GM23338 (cell line): Measurements from ENCODE around the gene ZNF224. TPM values are rescaled to one million over a fixed set of nuclear protein-coding genes. Genes with fewer than 3 reads are reported as not detected.

Experiments
- ATAC-seq: fragments of 200-7000 bp; cut with Tn5 transposase; 3 replicates; pipeline ENCODE4 v1.9.1; 2020
- DNase-seq: peaks from one replicate; pipeline ENCODE4 v3.0.0-alpha.2; 2015; ENCODE audit warnings: low spot score
- H2AFZ ChIP-seq: fragments of 200-600 bp; sonication (generic); 2 replicates; pipeline ENCODE4 v1.8.0; 2016; ENCODE audit warnings: antibody characterized with exemption, mild to moderate bottlenecking, moderate library complexity
- H3F3A ChIP-seq: fragments of 200-600 bp; sonication (generic); replicated peaks from 2 replicates; pipeline ENCODE4 v1.8.0; 2017; ENCODE audit warnings: antibody characterized with exemption, mixed run types, low read depth
- H3K27ac ChIP-seq: fragments of 200-600 bp; sonication (generic); 2 replicates; pipeline ENCODE4 v1.6.1; 2016; ENCODE audit warnings: low read depth
- H3K27me3 ChIP-seq: fragments of 200-600 bp; sonication (generic); 2 replicates; pipeline ENCODE4 v1.8.0; 2016; ENCODE audit warnings: mild to moderate bottlenecking, mixed run types, moderate library complexity; ENCODE audit not compliant: insufficient read depth
- H3K36me3 ChIP-seq: fragments of 200-600 bp; sonication (generic); 2 replicates; pipeline ENCODE4 v1.8.0; 2016; ENCODE audit warnings: mild to moderate bottlenecking; ENCODE audit not compliant: insufficient read depth
- H3K4me1 ChIP-seq: fragments of 200-600 bp; sonication (generic); 2 replicates; pipeline ENCODE4 v1.8.0; 2016; ENCODE audit warnings: mild to moderate bottlenecking, moderate library complexity; ENCODE audit not compliant: insufficient read depth
- H3K4me2 ChIP-seq: fragments of 200-600 bp; sonication (generic); 2 replicates; pipeline ENCODE4 v1.7.1; 2017; ENCODE audit warnings: mixed run types
- H3K4me3 ChIP-seq: fragments of 200-600 bp; sonication (generic); 2 replicates; pipeline ENCODE4 v1.6.1; 2016; ENCODE audit warnings: mixed run types
- H3K79me2 ChIP-seq: fragments of 200-600 bp; sonication (generic); replicated peaks from 2 replicates; pipeline ENCODE4 v1.8.0; 2017; ENCODE audit warnings: mild to moderate bottlenecking; ENCODE audit not compliant: insufficient read depth
- H3K9me2 ChIP-seq: fragments of 200-600 bp; sonication (generic); 2 replicates; pipeline ENCODE4 v1.8.0; 2017; ENCODE audit not compliant: insufficient read depth
- H4K20me1 ChIP-seq: fragments of 200-600 bp; sonication (generic); replicated peaks from 2 replicates; pipeline ENCODE4 v1.8.0; 2017; ENCODE audit warnings: mild to moderate bottlenecking; ENCODE audit not compliant: insufficient read depth
- H3K27ac Mint-ChIP-seq: 2 replicates; pipeline ENCODE4 v1.8.0; 2020; ENCODE audit warnings: inconsistent platforms, mild to moderate bottlenecking, moderate library complexity, mixed read lengths
- H3K27me3 Mint-ChIP-seq: 3 replicates; pipeline ENCODE4 v1.8.0; 2022; ENCODE audit warnings: low read depth, mild to moderate bottlenecking, moderate library complexity, mixed read lengths, inconsistent platforms; ENCODE audit not compliant: insufficient read depth, poor library complexity
- H3K36me3 Mint-ChIP-seq: 3 replicates; pipeline ENCODE4 v1.8.0; 2021; ENCODE audit warnings: low read depth, mild to moderate bottlenecking, inconsistent platforms, moderate library complexity, mixed read lengths
- H3K4me1 Mint-ChIP-seq: 3 replicates; pipeline ENCODE4 v1.8.0; 2020; ENCODE audit warnings: mild to moderate bottlenecking, inconsistent platforms, mixed read lengths
- H3K4me3 Mint-ChIP-seq: 3 replicates; pipeline ENCODE4 v1.8.0; 2021; ENCODE audit warnings: moderate library complexity, mild to moderate bottlenecking, inconsistent platforms, mixed read lengths
- H3K9me3 Mint-ChIP-seq: 3 replicates; pipeline ENCODE4 v1.8.0; 2020; ENCODE audit warnings: moderate library complexity, mild to moderate bottlenecking, inconsistent platforms, mixed read lengths
- CREB1 ChIP-seq: fragments of 250-450 bp; sonication (Bioruptor Pico); IDR thresholded peaks from 2 replicates; pipeline ENCODE4 v1.5.0; 2020; ENCODE audit warnings: low read depth, mild to moderate bottlenecking, moderate library complexity
- CTCF ChIP-seq, 2 experiments: fragments of 200-600 bp in 1 of 2; sonication (generic) in 1 of 2; conservative IDR thresholded peaks; 2 replicates each; pipeline versions ENCODE4 v1.5.1 to v1.6.1; 2016 to 2017; ENCODE audit warnings: antibody characterized with exemption in 2 of 2, low read depth in 2 of 2, mild to moderate bottlenecking in 2 of 2, moderate library complexity in 1 of 2
- ETS1 ChIP-seq: IDR thresholded peaks from 2 replicates; pipeline ENCODE4 v1.6.1; 2016; ENCODE audit warnings: antibody characterized with exemption
- EZH2phosphoT487 ChIP-seq: fragments of 200-600 bp; sonication (generic); IDR thresholded peaks from one replicate; pipeline ENCODE4 v1.8.1; 2018; ENCODE audit warnings: antibody characterized with exemption; ENCODE audit not compliant: unreplicated experiment
- JUNB ChIP-seq: IDR thresholded peaks from one replicate; pipeline ENCODE4 v1.6.1; 2016; ENCODE audit warnings: antibody characterized with exemption; ENCODE audit not compliant: unreplicated experiment
- POLR2AphosphoS5 ChIP-seq: IDR thresholded peaks from 2 replicates; pipeline ENCODE4 v1.6.1; 2016; ENCODE audit warnings: antibody characterized with exemption, low read depth
- REST ChIP-seq: IDR thresholded peaks from one replicate; pipeline ENCODE4 v1.6.1; 2018; ENCODE audit warnings: antibody characterized with exemption; ENCODE audit not compliant: unreplicated experiment
- STAT1 ChIP-seq: IDR thresholded peaks from one replicate; pipeline ENCODE4 v1.6.1; 2016; ENCODE audit warnings: antibody characterized with exemption; ENCODE audit not compliant: unreplicated experiment
- ZNF462 ChIP-seq: fragments of 250-450 bp; sonication (Bioruptor Pico); IDR thresholded peaks from 2 replicates; pipeline ENCODE4 v1.5.0; 2020; ENCODE audit warnings: mild to moderate bottlenecking, moderate library complexity
- polyA plus RNA-seq: library from polyadenylated mRNA; unstranded; fragments of >200 nt; fragmentation: Nextera tagmentation; extraction: Ambion mirVana; gene quantifications from 2 replicates; pipeline ENCODE4 v1.2.1, GENCODE V29; 2016
- total RNA-seq: library from RNA; depleted of rRNA; stranded (reverse); fragments of >200 nt; shearing (Covaris generic); gene quantifications from 2 replicates; pipeline ENCODE4 v1.2.3, GENCODE V29; 2014

The ZNF224 gene
- total and polyA plus RNA-seq, 2 experiments from 2014 or later, result 9.4 to 16.5 TPM

- H4K20me1 ChIP-seq, result no peaks in the 10 kb centered on the region
- H3K79me2 ChIP-seq, result no peaks in the 10 kb centered on the region
- H3K4me3 ChIP-seq, result no peak overlapping the region
- H3K4me2 ChIP-seq, result no peak overlapping the region
- ATAC-seq, result no peak
- H3K9me2 ChIP-seq, result peaks cover 6% of the 10 kb centered on the region; the same call in 1 of the 2 replicates
- H3K36me3 ChIP-seq, result peaks cover 33% of the 10 kb centered on the region
- H3K27me3 ChIP-seq, result no peaks in the 10 kb centered on the region
- H3K27ac ChIP-seq, result no peak overlapping the region
- H2AFZ ChIP-seq, result no peak overlapping the region
- no peaks in the 10 kb centered on the region for H3F3A ChIP-seq
- DNase-seq, result no peak
- peaks cover 2% of the 10 kb centered on the region for H3K27me3 Mint-ChIP-seq
- TF ChIP-seq STAT1, result no peak
- TF ChIP-seq ZNF462 (CRISPR knock-in tag), result no peak
- TF ChIP-seq JUNB, result no peak
- TF ChIP-seq POLR2AphosphoS5, result no peak
- TF ChIP-seq REST, result no peak
- TF ChIP-seq ETS1, result no peak
- TF ChIP-seq CREB1, result no peak
- TF ChIP-seq CTCF (conservative IDR thresholded peaks at IDR 0.05; ENCODE audit: low read depth in 2 of 2), result no peak
- TF ChIP-seq EZH2phosphoT487, result no peak
- H3K4me1 Mint-ChIP-seq, result no peaks in the 10 kb centered on the region
- no peaks in the 10 kb centered on the region for H3K4me1 ChIP-seq
- no peak overlapping the region for H3K27ac Mint-ChIP-seq
- H3K36me3 Mint-ChIP-seq, result peaks cover 79% of the 10 kb centered on the region
- peaks cover 15% of the 10 kb centered on the region for H3K9me3 Mint-ChIP-seq
- no peak overlapping the region for H3K4me3 Mint-ChIP-seq
Measured at GRCh38 chr19:44061038-44061437, 33.1 kb upstream of the ZNF224 start.
